HFFc6 (cell line): Measurements from ENCODE around the gene EML4. TPM values are rescaled to one million over a fixed set of nuclear protein-coding genes. Genes with fewer than 3 reads are reported as not detected.
"Not testable (repeated sequence)": the region's sequence is repeated elsewhere in the genome, so short reads cannot be mapped to it uniquely, and the experiment has no call there.

ENCODE experiments used
- DNase-seq: peaks from one replicate; pipeline ENCODE4 v3.0.0-alpha.2; 2018
- H3K27ac Mint-ChIP-seq: 2 replicates; pipeline ENCODE4 v1.8.0; 2020; ENCODE audit warnings: mild to moderate bottlenecking, mixed read lengths
- H3K27me3 Mint-ChIP-seq: 2 replicates; pipeline ENCODE4 v1.8.0; 2021; ENCODE audit warnings: mild to moderate bottlenecking, moderate library complexity, mixed read lengths; ENCODE audit not compliant: insufficient read depth
- H3K36me3 Mint-ChIP-seq: 2 replicates; pipeline ENCODE4 v1.8.0; 2021; ENCODE audit warnings: low read depth, mixed read lengths
- H3K4me1 Mint-ChIP-seq: 2 replicates; pipeline ENCODE4 v1.8.0; 2020; ENCODE audit warnings: low read depth, mixed read lengths
- H3K4me3 Mint-ChIP-seq: 2 replicates; pipeline ENCODE4 v1.8.0; 2020; ENCODE audit warnings: mild to moderate bottlenecking, moderate library complexity, mixed read lengths
- H3K9me3 Mint-ChIP-seq: 2 replicates; pipeline ENCODE4 v1.8.0; 2020; ENCODE audit warnings: mild to moderate bottlenecking, mixed read lengths
- CTCF ChIP-seq: fragments of 200-600 bp; sonication (generic); IDR thresholded peaks from 2 replicates; pipeline ENCODE4 v1.5.0; 2021; ENCODE audit warnings: antibody characterized with exemption, mild to moderate bottlenecking
- total RNA-seq, 6 experiments: library from RNA; stranded (reverse); fragmentation: NEBNext Ultra II Directional; extraction: Animal tissue kit (Norgen Biotek cat#: 25700); gene quantifications; 2 replicates in 1 of 6; 3 replicates in 5 of 6; pipeline ENCODE4 v1.2.3, GENCODE V29; 2021

The EML4 gene
- total RNA-seq, 6 experiments from 2014 or later = 31.7 to 35.8 (median 33.6) TPM

GRCh38 chr2:42132191-42132965, 36.8 kb upstream of the EML4 start:
- peak; percentile 94 for DNase-seq
- Mint-ChIP-seq H3K4me1 (peaks cover 80% of the 10 kb centered on the region), H3K27ac (peak overlapping the region; percentile 90)

GRCh38 chr2:42132966-42133641, 36.0 kb upstream of the EML4 start:
- Mint-ChIP-seq H3K4me1 (peaks cover 80% of the 10 kb centered on the region), H3K4me3 (peak overlapping the region; percentile 75), H3K9me3 (no peaks in the 10 kb centered on the region; the same call in 1 of the 2 replicates), H3K36me3 (no peaks in the 10 kb centered on the region), H3K27me3 (no peaks in the 10 kb centered on the region; the same call in 1 of the 2 replicates), H3K27ac (peak overlapping the region; percentile 90)
- TF ChIP-seq CTCF = no peak
- DNase-seq = peak; percentile 97

More at GRCh38 chr2:42132191-42132965, 36.8 kb upstream of the EML4 start:
- TF ChIP-seq CTCF = peak; percentile 18; the same call in 1 of the 2 replicates
- Mint-ChIP-seq H3K36me3 (no peaks in the 10 kb centered on the region), H3K4me3 (peak overlapping the region; percentile 75), H3K27me3 (no peaks in the 10 kb centered on the region; the same call in 1 of the 2 replicates), H3K9me3 (no peaks in the 10 kb centered on the region)

GRCh38 chr2:42133771-42134195, 35.4 kb upstream of the EML4 start:
- Mint-ChIP-seq H3K4me1 (peaks cover 80% of the 10 kb centered on the region), H3K4me3 (peak overlapping the region; percentile 75), H3K27me3 (no peaks in the 10 kb centered on the region; the same call in 1 of the 2 replicates), H3K27ac (peak overlapping the region; percentile 90), H3K9me3 (peaks cover 5% of the 10 kb centered on the region; the same call in 1 of the 2 replicates), H3K36me3 (no peaks in the 10 kb centered on the region)
- no peak for TF ChIP-seq CTCF
- DNase-seq = no peak

- not testable (repeated sequence) for H3K27ac Mint-ChIP-seq, H3K27me3 Mint-ChIP-seq, DNase-seq, H3K36me3 Mint-ChIP-seq, H3K9me3 Mint-ChIP-seq, H3K4me3 Mint-ChIP-seq
- peaks cover 80% of the 10 kb centered on the region for H3K4me1 Mint-ChIP-seq
These were observed 34.7 kb upstream of the EML4 start for GRCh38 chr2:42134401-42134932.

- no peak for TF ChIP-seq CTCF
- no peak for DNase-seq
- no peaks in the 10 kb centered on the region; the same call in 1 of the 2 replicates for H3K27me3 Mint-ChIP-seq
- no peak overlapping the region for H3K27ac Mint-ChIP-seq
- H3K4me1 Mint-ChIP-seq = peaks cover 73% of the 10 kb centered on the region
- H3K9me3 Mint-ChIP-seq = peaks cover 5% of the 10 kb centered on the region; the same call in 1 of the 2 replicates
- no peak overlapping the region for H3K4me3 Mint-ChIP-seq
- no peaks in the 10 kb centered on the region for H3K36me3 Mint-ChIP-seq
These were observed 33.5 kb upstream of the EML4 start for GRCh38 chr2:42135381-42136312.
